HG02852 (cell line): Measurements from ENCODE around the gene FXYD4.
"Not testable (repeated sequence)": the region's sequence is repeated elsewhere in the genome, so short reads cannot be mapped to it uniquely, and the experiment has no call there.

Experiments used
- ATAC-seq: cut with Tn5 transposase; IDR thresholded peaks from one replicate; pipeline ENCODE4 v1.9.1; 2021; ENCODE audit warnings: mild to moderate bottlenecking, moderate library complexity; ENCODE audit not compliant: unreplicated experiment

FXYD4 gene

DNA sequence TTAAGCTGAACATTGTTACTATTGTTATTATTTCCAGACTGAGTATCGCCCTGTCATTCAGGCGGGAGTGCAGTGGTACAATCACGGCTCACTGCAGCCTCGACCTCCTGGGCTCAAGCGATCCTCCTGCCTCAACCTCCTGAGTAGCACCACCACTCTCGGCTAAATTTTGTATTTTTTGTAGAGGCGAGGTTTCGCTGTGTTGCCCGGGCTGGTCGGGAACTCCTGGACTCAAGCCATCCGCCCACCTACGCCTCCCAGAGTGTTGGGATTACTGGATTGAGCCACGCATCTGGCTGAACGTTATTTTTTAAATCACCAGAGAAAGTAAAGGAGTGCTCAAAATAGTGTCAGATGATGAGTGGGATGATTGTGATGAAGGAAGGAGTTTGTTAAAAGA is 38.9 kb downstream of the FXYD4 start:
- no peak for ATAC-seq

- no peak for ATAC-seq
Observed at GRCh38 chr10:43411536-43411935, 40.1 kb downstream of the FXYD4 start.

GRCh38 chr10:43415544-43415943 is 44.1 kb downstream of the FXYD4 start:
- no peak for ATAC-seq

DNA sequence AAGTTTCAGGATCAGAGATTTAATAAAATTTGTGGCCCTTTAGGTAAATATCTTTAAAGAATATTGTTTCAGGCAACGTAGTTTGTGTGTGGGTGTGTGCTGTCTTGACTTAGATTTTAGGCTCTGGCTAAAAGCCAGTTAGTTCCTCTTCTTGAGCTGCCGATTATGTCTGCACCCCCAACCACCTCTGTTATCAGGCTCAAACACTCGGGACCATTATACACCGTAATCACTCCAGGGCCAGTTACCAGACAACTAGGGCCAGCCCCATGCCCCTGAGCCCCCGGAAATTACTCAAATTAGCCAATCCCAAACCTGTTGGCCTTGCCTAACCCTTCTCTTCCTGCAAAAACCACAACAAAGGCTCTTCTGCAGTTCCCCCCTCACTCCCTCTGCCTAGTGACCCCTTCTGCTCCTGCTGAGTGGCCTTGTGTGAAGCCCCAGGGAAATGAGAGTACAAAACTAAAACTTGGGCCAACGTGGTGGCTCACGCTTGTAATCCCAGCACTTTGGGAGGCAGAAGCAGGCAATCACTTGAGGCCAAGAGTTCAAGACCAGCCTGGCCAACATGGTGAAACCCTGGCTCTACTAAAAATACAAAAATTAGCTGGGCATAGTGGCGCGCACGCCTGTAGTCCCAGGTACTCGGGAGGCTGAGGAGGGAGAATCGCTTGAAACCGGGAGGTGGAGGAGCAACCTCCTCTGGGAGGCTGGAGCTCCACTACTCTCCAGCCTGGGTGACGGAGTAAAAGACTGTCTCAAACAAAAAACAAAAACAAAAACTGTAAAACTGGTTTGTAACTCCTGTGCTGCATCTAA is 46.7 kb downstream of the FXYD4 start:
- peak; percentile 30 for ATAC-seq

- peak; percentile 6 for ATAC-seq
Observed at GRCh38 chr10:43419997-43420368, 48.5 kb downstream of the FXYD4 start.

- peak; percentile 83 for ATAC-seq
Observed at GRCh38 chr10:43420369-43421200, 49.1 kb downstream of the FXYD4 start.

- no peak for ATAC-seq
Observed at GRCh38 chr10:43421201-43421507, 49.7 kb downstream of the FXYD4 start.

GRCh38 chr10:43421519-43421918 is 50.1 kb downstream of the FXYD4 start:
- no peak for ATAC-seq

- ATAC-seq, result not testable (repeated sequence)
Observed at GRCh38 chr10:43421944-43422343, 50.5 kb downstream of the FXYD4 start.

GRCh38 chr10:43424416-43424815 is 53.0 kb downstream of the FXYD4 start:
- ATAC-seq, result no peak
